HG03354 (cell line): ENCODE measurements around the gene ZNF700.
A peak's percentile ranks its signal among the peaks of the same experiment; 100 is the strongest.
"Not testable (repeated sequence)": the region's sequence is repeated elsewhere in the genome, so short reads cannot be mapped to it uniquely, and the experiment has no call there.

ENCODE experiments used
- ATAC-seq: cut with Tn5 transposase; IDR thresholded peaks from one replicate; pipeline ENCODE4 v1.9.1; 2021; ENCODE audit warnings: mild to moderate bottlenecking; ENCODE audit not compliant: unreplicated experiment, poor library complexity, severe bottlenecking

Gene ZNF700

DNA sequence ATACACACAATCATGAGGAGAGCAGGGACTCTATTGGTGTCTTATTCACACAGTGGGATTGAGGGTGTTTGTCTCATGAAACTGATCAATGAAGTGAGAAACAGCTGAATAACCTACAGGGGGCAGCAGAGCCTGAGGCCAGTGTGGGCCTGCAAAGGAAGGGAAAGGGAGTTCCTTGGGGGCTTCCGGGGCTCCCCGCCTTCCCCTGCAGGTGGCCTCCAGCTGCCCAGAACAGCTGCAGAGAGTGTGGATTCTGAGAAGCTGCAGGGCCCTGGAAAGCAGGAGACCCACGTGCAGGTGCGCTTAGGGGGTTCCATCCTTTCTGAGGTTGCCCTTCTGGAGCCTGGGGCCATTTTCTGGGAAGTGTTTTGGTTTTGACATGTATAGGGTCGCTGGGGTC lies 60.1 kb downstream of the ZNF700 start:
- ATAC-seq, result no peak

DNA sequence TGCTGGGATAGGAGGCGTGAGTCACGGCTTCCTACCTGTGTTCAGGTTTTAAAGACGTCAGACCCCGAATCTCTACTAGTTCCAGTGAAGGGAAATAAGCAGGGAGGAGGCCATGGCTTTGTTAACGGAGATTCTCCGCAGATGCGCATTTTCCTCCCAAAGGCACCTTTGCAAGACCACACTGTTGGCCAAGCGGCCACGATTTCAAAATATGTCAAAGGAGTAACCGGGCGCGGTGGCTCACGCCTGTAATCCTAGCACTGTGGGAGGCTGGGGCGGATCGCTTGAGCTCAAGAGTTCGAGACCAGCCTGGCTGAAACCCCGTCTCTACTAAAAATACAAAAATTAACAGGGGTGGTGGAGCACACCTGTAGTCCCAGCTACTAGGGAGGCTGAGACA lies 61.8 kb downstream of the ZNF700 start:
- ATAC-seq, result no peak

DNA sequence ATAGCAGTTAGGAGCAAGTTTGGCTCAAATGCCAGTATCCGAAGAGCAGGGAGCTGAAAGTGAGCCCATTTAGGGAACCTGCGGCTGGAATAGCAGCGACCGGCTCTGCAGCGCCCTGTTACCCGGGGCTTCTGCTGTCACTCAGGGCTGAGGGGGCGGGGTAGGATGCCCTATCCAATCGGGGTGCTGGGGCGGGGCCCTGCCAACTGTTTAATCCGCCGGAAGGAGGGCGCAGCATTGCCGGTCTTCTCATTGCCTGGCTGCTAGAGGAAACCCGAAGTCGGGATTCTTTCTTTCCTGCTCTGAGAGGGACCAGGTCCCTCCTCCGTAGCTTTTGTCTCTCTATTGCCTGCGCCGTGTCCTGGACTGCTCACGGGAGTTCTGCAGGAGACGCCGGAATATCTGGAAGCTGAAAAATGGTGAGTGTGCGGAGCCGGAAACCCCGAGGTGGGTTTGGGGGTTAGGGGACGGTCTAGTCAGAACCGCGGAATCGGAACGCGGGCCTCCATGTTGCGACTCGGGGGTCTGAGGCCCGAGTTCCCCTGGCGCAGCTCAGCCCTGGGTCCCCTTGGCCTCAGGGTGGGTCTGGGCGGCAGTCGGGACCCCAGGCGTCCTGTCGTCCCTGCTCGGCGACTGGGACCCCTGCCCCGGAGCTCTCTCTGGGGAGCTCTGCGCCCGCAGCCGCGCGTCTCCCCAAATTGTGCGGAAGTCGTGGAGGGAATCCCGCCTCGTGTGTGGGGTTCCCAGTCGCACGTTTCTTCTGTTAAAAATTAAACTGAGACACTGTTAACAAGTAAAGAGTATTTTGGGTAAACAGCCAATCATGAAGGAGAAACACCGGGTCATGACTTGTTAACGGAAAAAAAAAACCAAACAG lies 62.7 kb downstream of the ZNF700 start:
- peak; percentile 86 for ATAC-seq

DNA sequence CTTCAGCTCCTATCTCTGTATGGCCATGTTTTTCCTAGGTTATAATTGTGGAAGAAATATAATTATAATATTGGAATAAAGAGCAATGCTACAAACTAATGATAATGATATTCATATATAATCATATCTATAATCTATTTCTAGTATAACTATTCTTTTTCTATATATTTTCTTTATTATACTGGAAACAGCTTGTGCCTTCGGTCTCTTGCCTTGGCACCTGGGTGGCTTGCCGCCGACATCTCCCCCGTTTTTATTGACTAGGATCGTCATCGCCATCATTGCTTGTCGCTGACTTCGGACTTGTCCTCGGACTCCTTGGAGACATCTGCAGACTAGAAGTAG lies 64.2 kb downstream of the ZNF700 start:
- no peak for ATAC-seq

DNA sequence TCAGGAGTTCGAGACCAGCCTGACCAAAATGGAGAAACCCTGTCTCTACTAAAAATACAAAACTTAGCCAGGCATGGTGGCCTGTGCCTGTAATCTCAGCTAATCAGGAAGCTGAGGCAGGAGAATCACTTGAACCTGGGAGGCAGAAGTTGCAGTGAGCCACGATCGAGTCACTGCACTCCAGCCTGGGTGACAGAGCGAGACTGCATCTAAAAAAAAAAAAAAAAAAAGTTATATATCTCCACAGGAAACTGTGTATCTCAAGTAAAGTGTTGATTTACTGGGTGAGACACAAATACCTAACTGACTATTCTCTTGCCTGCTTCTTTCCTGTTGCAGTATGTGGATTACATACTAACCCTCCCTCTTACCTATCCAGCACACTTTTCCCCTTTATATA lies 67.0 kb downstream of the ZNF700 start:
- not testable (repeated sequence) for ATAC-seq

DNA sequence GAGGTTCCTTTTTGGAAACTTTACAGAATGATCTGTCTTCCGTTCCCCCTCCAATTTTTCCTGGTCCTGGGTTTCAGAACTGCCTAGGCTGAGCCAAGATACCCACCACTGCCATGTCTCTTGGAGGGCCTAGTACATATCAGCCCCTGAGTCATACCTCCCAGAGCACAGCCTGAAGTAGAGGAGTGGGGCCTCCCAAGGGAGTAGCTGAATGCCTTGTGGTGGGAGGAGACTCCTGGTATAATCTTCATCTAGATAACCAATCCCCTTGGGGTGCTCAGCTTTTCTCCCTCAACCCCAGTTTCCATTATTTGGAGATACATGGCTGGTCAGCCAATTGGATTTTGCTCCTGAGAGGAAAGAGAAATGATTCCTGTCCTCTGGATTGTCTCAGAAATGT lies 70.3 kb downstream of the ZNF700 start:
- ATAC-seq, result no peak
